Measurements from ENCODE around the gene CACNA1A.
"Not testable (repeated sequence)": the region's sequence is repeated elsewhere in the genome, so short reads cannot be mapped to it uniquely, and the experiment has no call there.

Gene CACNA1A

GRCh38 chr19:13267889-13268288 lies 238.4 kb downstream of the CACNA1A start:
- no peak for DNase-seq

GRCh38 chr19:13267131-13267530 lies 239.1 kb downstream of the CACNA1A start:
- DNase-seq, result no peak

- no peak for DNase-seq
Measured at GRCh38 chr19:13262450-13262849, 243.8 kb downstream of the CACNA1A start.

GRCh38 chr19:13260883-13261653 lies 245.2 kb downstream of the CACNA1A start:
- no peak for DNase-seq

GRCh38 chr19:13256918-13257317 lies 249.4 kb downstream of the CACNA1A start:
- DNase-seq, result no peak

DNA sequence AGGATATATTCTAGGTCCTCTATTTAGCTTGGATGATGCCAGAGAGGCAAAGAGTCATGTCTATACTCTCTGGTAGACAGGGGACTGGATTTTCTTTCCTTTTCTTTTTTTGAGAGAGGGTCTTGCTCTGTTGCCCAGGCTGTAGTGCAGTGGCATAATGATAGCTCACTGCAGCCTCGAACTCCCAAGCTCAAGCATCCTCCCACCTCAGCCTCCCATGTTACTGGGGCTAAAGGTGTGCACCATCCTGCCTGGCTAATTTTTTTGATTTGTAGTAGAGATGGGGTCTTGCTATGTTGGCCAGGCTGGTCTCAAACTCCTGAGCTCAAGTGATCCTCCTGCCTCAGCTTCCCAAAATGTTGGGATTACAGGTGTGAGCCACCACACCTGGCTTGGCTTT lies 249.9 kb downstream of the CACNA1A start:
- not testable (repeated sequence) for DNase-seq

GRCh38 chr19:13255719-13256059 lies 250.6 kb downstream of the CACNA1A start:
- DNase-seq, result no peak

GRCh38 chr19:13255041-13255718 lies 251.1 kb downstream of the CACNA1A start:
- no peak for DNase-seq

DNA sequence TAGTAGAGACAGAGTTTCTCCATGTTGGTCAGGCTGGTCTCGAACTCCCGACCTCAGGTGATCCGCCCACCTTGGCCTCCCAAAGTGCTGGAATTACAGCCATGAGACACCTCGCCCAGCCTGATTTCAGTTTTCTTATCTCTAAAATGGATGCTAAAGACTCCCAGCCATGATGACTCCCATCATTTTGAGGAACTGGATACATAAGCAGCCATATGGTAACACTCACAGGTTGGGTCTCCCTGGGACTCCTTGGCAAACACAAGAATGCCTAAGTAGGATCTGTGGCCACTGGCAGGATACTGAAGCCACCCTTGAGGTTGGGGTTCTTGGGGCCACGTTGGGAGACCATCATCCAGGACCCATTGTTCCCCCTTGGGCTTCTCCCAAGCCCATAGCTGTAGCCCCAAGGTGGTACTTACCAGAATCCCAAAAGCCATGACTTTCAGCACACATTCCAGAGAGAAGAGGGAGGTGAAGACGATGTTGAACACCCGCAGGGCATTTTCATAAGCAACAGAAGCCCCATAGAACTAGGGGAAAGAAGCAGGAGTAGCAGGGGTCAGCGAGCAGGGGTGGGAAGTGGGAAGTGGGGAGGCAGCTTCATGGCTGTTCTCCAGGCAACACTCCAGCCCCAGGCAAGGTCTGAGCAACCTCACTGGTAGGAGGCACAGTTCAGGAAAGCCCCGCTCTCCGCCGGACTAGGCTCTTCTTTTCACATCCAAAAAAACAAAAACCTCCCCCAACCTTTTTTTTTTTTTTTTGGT lies 253.5 kb downstream of the CACNA1A start:
- no peak for DNase-seq

DNA sequence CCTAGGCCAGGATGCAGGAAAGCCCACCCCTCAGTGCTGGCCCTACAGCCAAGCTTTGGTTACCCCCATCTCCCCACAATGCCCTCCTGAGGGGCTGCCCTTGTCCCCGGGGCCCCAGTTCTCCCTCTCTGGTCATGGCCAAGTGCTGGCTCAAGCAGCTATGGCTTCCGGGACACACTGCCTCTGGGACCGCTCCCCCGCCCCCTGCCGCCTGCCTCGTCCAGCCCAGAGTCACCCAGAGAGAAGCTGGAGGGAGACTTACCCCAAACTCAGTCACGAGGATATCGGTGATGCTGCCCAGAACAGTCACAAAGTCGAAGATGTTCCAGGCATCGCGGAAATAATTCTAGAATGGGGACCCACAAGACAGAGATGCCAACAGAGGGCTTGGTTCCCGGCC lies 261.4 kb downstream of the CACNA1A start:
- DNase-seq, result no peak

GRCh38 chr19:13241231-13242104 lies 264.8 kb downstream of the CACNA1A start:
- no peak for DNase-seq

DNA sequence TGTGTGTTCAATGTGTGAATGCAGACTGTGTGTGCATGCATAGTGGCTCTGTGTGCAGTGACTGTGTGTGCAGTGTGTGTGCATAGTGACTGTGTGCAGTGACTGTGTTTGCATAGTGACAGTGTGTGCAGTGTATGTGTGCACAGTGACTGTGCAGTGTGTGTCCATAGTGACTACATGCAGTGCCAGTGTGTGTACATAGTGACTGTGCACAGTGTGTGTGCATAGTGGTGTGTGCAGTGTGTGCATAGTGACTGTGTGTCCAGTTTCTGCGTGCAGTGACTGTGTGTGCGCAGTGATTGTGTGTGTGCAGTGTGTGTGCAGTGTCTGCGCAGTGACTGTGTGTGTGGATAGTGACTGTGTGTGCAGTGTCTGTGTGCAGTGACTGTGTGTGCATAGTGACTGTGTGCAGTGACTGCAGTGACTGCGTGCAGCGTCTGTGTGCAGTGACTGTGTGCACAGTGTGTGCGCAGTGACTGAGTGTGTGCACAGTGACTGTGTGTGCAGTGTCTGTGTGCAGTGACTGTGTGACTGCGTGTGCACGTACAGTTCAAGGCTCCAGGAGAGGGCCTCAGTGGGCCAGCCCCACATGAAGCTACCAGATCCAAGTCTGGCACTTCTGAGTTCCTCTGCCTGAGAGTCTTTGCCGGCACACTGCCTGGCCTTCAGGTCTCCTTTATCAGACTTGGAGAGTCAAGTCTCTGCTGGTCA lies 265.8 kb downstream of the CACNA1A start:
- DNase-seq, result no peak

- DNase-seq, result no peak
Measured at GRCh38 chr19:13238891-13239534, 267.3 kb downstream of the CACNA1A start.

DNA sequence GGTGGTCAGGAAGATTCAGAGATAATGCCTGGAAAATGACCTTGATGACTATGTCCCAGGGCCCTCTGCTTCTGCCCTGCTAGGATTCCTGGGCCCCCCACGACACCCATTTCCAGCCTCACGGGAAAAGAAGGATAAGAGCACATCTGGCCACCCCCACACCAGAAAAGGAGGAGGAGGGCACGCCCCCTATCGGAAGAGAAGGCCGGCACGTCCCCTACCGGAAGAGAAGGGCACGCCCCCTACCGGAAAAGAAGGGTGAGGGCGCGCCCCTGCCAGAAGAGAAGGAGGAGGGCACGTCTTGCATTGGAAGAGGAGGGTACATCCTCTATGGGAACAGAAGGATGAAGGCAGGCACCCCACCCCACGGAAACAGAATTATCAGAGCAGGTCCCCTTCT lies 271.8 kb downstream of the CACNA1A start:
- DNase-seq, result no peak

DNA sequence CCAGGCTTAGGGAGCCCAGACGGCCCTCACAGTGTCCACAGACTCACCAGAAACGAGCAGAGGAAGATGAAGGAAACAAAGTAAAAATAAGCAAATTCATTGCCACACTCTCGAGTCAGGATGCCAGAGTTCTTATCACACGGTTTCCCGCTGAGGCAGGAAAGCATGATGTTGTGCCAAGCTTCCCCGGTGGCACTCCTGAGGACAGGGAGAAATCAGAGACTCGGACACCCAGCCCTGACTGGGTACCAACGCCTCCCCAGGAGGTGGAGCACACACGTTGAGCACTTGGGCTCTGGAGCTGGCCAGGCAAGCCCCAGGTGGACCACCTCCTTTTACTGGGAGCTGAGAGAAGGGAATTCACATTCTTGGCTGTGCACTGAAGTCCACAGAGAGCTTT lies 274.6 kb downstream of the CACNA1A start:
- DNase-seq, result no peak

- no peak for DNase-seq
Measured at GRCh38 chr19:13229246-13229645, 277.0 kb downstream of the CACNA1A start.

DNA sequence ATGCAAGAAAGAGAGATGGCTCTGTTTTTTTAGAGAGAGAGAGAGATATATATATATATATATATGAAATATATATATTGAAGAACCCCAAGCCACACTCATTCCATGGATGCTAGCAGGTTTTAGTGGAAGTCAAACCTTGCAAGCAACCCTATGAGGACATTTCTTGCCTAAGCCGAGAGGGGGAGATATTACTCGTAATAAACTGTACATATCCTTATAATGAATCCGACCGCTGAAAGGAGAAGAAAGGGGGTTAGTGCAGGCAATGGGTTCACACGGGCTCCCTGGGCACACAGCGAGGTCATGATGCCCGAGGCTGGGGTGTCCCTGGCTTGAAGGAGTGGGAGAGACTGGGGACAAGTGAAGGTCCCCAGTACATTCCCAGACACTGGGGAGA lies 277.7 kb downstream of the CACNA1A start:
- no peak for DNase-seq

DNA sequence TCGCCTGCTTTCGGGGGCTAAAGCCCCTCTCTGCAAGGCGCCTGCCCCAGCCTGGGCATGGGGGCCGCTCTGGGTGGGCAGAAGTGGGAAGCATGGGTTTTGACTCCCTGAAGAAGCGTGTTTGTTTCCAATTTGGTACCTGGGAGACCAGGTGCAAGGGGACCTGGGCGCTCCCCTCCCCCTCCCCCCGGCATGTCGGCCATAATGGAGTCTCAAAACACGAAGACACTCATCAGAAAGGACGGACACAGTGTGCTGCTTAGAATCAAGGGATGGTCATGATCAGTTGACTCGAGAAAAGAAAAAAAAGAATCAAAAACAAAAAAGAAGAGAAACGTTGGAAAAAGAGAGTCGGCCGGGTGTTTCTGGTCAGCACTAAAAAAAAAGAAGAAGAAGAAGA lies 279.3 kb downstream of the CACNA1A start:
- DNase-seq, result no peak

GRCh38 chr19:13225973-13226865 lies 280.1 kb downstream of the CACNA1A start:
- DNase-seq, result no peak

DNA sequence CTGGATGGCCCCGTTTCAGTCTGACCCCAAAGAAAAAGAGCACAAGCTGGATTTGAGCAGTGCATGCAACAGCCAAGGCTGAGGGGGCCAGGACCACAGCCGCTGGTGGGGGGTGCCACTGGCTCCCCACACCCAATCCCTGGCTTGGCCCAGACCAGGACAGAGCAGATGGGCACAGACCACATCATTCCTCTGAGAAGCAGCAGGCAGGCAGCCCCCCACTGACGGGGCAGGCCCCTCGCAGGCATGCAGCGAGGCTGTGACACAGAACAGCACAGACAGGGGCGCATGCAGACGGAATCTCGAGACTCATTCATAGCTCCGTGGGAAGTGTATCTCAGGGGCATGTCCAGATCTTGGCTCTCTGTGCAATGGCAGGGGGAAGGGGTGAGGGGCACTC lies 281.2 kb downstream of the CACNA1A start:
- no peak for DNase-seq

GRCh38 chr19:13220847-13221246 lies 285.4 kb downstream of the CACNA1A start:
- DNase-seq, result no peak
